SK-N-MC (cell line): ENCODE measurements around the gene XPA.
"Not testable (repeated sequence)": the region's sequence is repeated elsewhere in the genome, so short reads cannot be mapped to it uniquely, and the experiment has no call there.

ENCODE experiments used
- DNase-seq: peaks from one replicate; pipeline ENCODE4 v3.0.0-alpha.2; 2011; ENCODE audit warnings: low read depth, low spot score
- H3K27ac ChIP-seq: fragments of 200-600 bp; sonication (generic); 2 replicates; pipeline ENCODE4 v1.5.1; 2016; ENCODE audit warnings: mixed run types
- H3K36me3 ChIP-seq: fragments of 200-600 bp; sonication (generic); 2 replicates; pipeline ENCODE4 v1.6.1; 2017; ENCODE audit warnings: antibody characterized with exemption, low read length, mixed read lengths; ENCODE audit not compliant: insufficient read depth
- H3K4me3 ChIP-seq: fragments of 200-600 bp; sonication (generic); 2 replicates; pipeline ENCODE4 v1.5.1; 2016
- H3K9ac ChIP-seq: fragments of 200-600 bp; sonication (generic); 2 replicates; pipeline ENCODE4 v1.8.0; 2017; ENCODE audit warnings: mixed run types, mixed read lengths; ENCODE audit not compliant: insufficient read length
- H3K9me3 ChIP-seq: fragments of 200-600 bp; sonication (generic); 2 replicates; pipeline ENCODE4 v1.6.1; 2017; ENCODE audit warnings: low read depth, mild to moderate bottlenecking, antibody characterized with exemption, low read length, moderate library complexity, mixed read lengths
- EZH2 ChIP-seq: fragments of 200-600 bp; sonication (generic); IDR thresholded peaks from one replicate; pipeline ENCODE4 v1.6.1; 2017; ENCODE audit warnings: antibody characterized with exemption
- FOXP2 ChIP-seq: optimal IDR thresholded peaks from 2 replicates; pipeline ENCODE3; 2011; ENCODE audit warnings: mild to moderate bottlenecking, moderate library complexity; ENCODE audit not compliant: insufficient read depth; ENCODE audit errors: extremely low read length, control extremely low read depth
- POLR2AphosphoS5 ChIP-seq: IDR thresholded peaks from 2 replicates; pipeline ENCODE4 v1.6.1; 2012; ENCODE audit warnings: mild to moderate bottlenecking, low read depth, low read length, borderline replicate concordance

The XPA gene

DNA sequence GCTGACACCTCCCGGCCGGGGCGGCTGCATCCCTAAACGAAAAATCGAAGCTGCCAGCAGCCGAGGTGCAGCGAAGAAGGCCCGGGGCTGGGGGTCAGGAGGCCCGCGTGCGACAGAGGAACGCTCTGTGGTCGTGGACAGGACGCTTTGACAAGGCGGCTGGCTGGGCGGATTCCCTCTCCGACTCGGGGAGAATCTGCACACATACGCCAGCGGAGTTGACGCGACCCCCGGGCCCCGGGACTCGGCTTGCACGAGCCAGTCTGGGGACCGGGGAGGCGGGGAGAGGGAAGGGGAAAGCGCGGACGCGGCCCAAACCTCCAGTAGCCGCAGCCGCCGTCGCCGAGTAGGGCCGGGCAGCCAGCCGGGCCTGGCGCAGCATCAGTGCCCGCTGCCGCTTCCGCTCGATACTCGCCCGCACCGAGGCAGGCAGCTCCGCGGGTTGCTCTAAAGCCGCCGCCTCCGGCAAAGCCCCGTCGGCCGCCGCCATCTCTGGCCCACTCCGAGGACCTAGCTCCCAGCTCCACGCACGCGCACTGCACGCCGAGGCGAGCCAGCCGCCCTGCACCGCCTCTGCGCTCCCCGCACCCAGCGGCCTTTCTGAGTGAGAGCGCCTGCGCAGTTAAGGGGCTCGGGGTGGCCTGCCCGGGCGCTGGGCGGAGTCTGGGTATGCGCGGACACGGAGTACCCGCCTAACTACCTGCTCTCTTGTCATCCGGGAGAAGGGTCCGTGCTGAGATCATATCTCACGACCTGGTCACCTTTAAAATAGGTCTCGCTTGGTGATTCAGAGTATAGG, at the start of gene XPA:
XPA (minus strand) TSS at position 538 of the 799 bp plus-strand sequence; CDS start at position 490, 48 bp downstream.
- no peak within 1 kb of the TSS for H3K27ac ChIP-seq
- peaks cover 11% of the 10 kb centered on the region for H3K36me3 ChIP-seq
- TF ChIP-seq FOXP2 (no peak), POLR2AphosphoS5 (peak; percentile 91), EZH2 (no peak)
- H3K9ac ChIP-seq = peak within 1 kb of the TSS; percentile 89
- DNase-seq = peak; percentile 52
- H3K9me3 ChIP-seq = no peaks in the 10 kb centered on the region
- peak within 1 kb of the TSS; percentile 98 for H3K4me3 ChIP-seq

DNA sequence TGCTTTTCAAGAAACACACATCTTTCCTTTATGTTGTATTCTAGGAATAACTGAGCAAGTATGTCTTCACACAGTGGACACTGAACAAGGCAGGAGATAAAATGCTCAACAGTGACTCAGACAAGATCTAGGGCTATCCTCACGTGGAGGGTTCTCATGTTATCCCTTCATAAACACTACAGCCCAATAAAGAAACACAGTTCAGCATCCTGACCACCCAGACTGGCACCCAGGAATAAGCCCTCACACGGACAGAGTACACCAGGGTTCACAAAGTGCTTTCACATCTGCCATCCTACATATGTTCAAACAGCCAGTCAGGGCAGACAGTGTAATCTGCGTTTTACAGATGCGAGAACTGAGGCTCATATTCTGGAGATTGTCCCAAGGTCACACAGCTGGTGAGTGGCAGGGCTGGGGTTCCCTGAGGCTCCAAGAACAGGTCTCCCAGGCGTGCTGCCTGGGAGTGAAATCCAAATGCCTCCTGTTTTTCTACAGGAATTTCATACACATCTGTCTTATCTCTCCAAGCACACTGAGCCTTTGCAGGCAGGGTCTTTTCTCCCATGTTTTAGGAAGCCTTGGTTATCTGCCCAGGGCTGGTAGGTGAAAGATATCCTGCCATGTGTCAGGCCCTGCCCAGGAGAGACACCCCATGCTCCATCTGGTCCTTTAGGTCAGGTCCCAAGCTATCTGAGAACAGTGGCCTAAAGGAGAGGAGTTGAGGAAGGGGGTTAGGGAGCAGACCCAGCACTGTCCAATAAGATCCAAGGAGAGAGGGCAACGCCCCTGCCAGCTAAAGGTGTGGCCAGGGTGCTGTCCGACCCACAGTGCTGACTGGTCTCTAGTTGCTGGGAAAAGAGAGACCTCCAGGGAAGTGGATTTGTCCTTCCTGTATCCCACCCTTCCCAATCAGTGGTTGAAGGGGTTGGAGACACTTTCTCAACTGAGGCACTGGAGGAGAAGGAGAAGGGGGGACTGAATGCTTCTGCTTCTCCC, 47.9 kb upstream of the XPA start:
- TF ChIP-seq POLR2AphosphoS5 (no peak), FOXP2 (no peak), EZH2 (no peak)
- Histone ChIP-seq H3K36me3 (no peaks in the 10 kb centered on the region), H3K27ac (no peak overlapping the region), H3K9ac (no peak overlapping the region), H3K4me3 (no peak overlapping the region), H3K9me3 (no peaks in the 10 kb centered on the region)
- DNase-seq = no peak

- H3K9me3 ChIP-seq, H3K36me3 ChIP-seq, H3K9ac ChIP-seq, DNase-seq, H3K27ac ChIP-seq, H3K4me3 ChIP-seq: not testable (repeated sequence)
Measured at GRCh38 chr9:97744025-97744424, 46.9 kb upstream of the XPA start.

- no peak for DNase-seq
- Histone ChIP-seq H3K27ac (no peak overlapping the region), H3K9me3 (no peaks in the 10 kb centered on the region), H3K9ac (no peak overlapping the region), H3K4me3 (no peak overlapping the region), H3K36me3 (no peaks in the 10 kb centered on the region)
- no peak for TF ChIP-seq FOXP2
- no peak for TF ChIP-seq POLR2AphosphoS5
- TF ChIP-seq EZH2 = no peak
Measured at GRCh38 chr9:97742545-97742944, 45.4 kb upstream of the XPA start.

GRCh38 chr9:97741947-97742346, 44.8 kb upstream of the XPA start:
- no peak overlapping the region for H3K9ac ChIP-seq
- TF ChIP-seq EZH2 (no peak), POLR2AphosphoS5 (no peak)
- no peak overlapping the region for H3K4me3 ChIP-seq
- DNase-seq = no peak
- H3K27ac ChIP-seq = no peak overlapping the region
- H3K9me3 ChIP-seq = no peaks in the 10 kb centered on the region
- no peaks in the 10 kb centered on the region for H3K36me3 ChIP-seq

- Histone ChIP-seq H3K9me3 (no peaks in the 10 kb centered on the region), H3K4me3 (peak overlapping the region; percentile 50), H3K36me3 (no peaks in the 10 kb centered on the region), H3K27ac (no peak overlapping the region), H3K9ac (no peak overlapping the region)
- TF ChIP-seq EZH2 (no peak), FOXP2 (no peak), POLR2AphosphoS5 (no peak)
- DNase-seq = no peak
Measured at GRCh38 chr9:97740848-97741821, 44.0 kb upstream of the XPA start.

DNA sequence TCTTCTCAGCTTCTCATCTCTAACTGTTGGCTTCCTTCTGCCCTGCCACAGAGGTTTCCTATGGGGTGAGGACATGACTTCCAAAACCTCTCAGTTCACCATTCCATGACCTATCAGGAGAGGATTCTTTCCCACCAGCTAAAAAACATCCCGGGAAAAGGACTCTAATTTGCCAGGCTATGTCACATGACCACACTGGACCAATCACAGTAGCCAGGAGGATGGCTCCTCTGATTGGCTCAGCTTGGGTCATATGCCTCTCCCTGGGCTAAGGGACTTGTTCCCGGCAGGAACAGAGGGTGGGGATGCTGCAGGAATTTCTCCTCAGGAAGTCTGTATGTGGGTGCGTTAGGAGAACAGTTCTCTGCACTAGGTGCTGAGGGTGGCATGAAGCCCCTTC, 40.3 kb upstream of the XPA start:
- no peak for DNase-seq
- Histone ChIP-seq H3K9ac (no peak overlapping the region), H3K9me3 (no peaks in the 10 kb centered on the region), H3K36me3 (no peaks in the 10 kb centered on the region), H3K4me3 (peak overlapping the region; percentile 40; the same call in 1 of the 2 replicates), H3K27ac (no peak overlapping the region)
- no peak for TF ChIP-seq POLR2AphosphoS5
- no peak for TF ChIP-seq EZH2
- no peak for TF ChIP-seq FOXP2
